ENCODE data around the gene LCLAT1. TPM values are rescaled to one million over a fixed set of nuclear protein-coding genes. Genes with fewer than 3 reads are reported as not detected.

Gene LCLAT1
- total RNA-seq, 1 donor from 2014 or later, result 29.3 TPM

DNA sequence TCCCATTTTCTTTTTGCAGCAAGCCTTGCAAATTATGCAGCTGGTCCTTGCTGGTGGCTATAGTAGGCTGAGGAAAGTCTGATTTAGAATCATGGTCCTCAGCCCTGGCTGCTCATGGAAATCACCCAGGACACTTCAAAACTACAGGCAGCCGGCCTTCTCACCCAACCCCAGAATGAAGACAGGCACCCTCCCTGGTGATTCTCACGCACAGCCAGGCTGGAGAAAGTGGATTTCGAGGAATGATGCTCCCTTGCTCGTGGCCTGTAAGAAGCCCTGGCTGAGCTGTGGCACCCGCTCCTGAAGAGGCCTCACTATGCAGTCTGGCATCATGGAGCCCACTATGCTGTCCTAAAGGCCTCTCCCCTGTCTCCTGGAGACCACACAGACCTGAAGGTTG, 202.8 kb downstream of the LCLAT1 start:
- Mint-ChIP-seq H3K27ac (no peak overlapping the region), H3K4me1 (ENCODE audit: low read depth) (peaks cover 2% of the 10 kb centered on the region), H3K4me3 (ENCODE audit: low read depth) (no peak overlapping the region), H3K27me3 (no peaks in the 10 kb centered on the region), H3K9me3 (ENCODE audit: low read depth) (no peaks in the 10 kb centered on the region), H3K36me3 (ENCODE audit: insufficient read depth) (no peaks in the 10 kb centered on the region)
- TF ChIP-seq, protein P1, sequence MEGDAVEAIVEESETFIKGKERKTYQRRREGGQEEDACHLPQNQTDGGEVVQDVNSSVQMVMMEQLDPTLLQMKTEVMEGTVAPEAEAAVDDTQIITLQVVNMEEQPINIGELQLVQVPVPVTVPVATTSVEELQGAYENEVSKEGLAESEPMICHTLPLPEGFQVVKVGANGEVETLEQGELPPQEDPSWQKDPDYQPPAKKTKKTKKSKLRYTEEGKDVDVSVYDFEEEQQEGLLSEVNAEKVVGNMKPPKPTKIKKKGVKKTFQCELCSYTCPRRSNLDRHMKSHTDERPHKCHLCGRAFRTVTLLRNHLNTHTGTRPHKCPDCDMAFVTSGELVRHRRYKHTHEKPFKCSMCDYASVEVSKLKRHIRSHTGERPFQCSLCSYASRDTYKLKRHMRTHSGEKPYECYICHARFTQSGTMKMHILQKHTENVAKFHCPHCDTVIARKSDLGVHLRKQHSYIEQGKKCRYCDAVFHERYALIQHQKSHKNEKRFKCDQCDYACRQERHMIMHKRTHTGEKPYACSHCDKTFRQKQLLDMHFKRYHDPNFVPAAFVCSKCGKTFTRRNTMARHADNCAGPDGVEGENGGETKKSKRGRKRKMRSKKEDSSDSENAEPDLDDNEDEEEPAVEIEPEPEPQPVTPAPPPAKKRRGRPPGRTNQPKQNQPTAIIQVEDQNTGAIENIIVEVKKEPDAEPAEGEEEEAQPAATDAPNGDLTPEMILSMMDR (IDR thresholded peaks at IDR 0.05; ENCODE audit: unreplicated experiment), result no peak
- DNase-seq (ENCODE audit: low spot score, unreplicated experiment), result no peak

- H3K9me3 Mint-ChIP-seq (ENCODE audit: low read depth), result no peaks in the 10 kb centered on the region
These were observed 205.3 kb downstream of the LCLAT1 start for GRCh38 chr2:30652271-30652915.

GRCh38 chr2:30653847-30654246, 206.8 kb downstream of the LCLAT1 start:
- H3K27me3 Mint-ChIP-seq, result no peaks in the 10 kb centered on the region

More at GRCh38 chr2:30652271-30652915, 205.3 kb downstream of the LCLAT1 start:
- TF ChIP-seq, protein P1 (IDR thresholded peaks at IDR 0.05; ENCODE audit: unreplicated experiment), result no peak
- peaks cover 2% of the 10 kb centered on the region for H3K4me1 Mint-ChIP-seq (ENCODE audit: low read depth)
- no peak overlapping the region for H3K27ac Mint-ChIP-seq
- no peaks in the 10 kb centered on the region for H3K36me3 Mint-ChIP-seq (ENCODE audit: insufficient read depth)
- H3K4me3 Mint-ChIP-seq (ENCODE audit: low read depth), result no peak overlapping the region
- H3K27me3 Mint-ChIP-seq, result no peaks in the 10 kb centered on the region
- DNase-seq (ENCODE audit: low spot score, unreplicated experiment), result no peak

DNA sequence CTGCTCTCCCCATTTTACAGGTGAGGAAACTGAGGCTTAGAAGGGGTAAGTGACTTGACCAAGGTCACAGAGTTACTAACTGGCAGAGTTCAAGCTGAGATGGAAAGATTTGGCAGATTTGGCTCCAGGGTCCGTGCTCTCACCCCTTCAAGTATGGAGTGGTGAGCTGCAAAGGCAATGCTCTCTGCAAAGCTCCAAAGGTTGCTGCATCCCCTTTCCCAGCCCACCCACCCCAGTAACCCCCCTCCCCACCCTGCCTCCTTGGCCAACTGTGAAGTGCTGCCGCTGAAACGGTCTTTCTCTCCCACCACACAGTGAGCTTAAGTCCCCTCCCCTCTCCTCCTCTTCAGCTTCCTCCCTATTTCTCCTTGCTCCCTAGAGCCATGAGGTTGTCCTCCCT, 207.4 kb downstream of the LCLAT1 start:
- H3K9me3 Mint-ChIP-seq (ENCODE audit: low read depth), result no peaks in the 10 kb centered on the region
- no peaks in the 10 kb centered on the region for H3K36me3 Mint-ChIP-seq (ENCODE audit: insufficient read depth)
- TF ChIP-seq, protein P1 (IDR thresholded peaks at IDR 0.05; ENCODE audit: unreplicated experiment), result no peak
- H3K4me3 Mint-ChIP-seq (ENCODE audit: low read depth), result no peak overlapping the region
- H3K27ac Mint-ChIP-seq, result no peak overlapping the region
- DNase-seq (ENCODE audit: low spot score, unreplicated experiment), result no peak
- no peaks in the 10 kb centered on the region for H3K27me3 Mint-ChIP-seq
- H3K4me1 Mint-ChIP-seq (ENCODE audit: low read depth), result peaks cover 2% of the 10 kb centered on the region

More at GRCh38 chr2:30653847-30654246, 206.8 kb downstream of the LCLAT1 start:
- TF ChIP-seq, protein P1 (IDR thresholded peaks at IDR 0.05; ENCODE audit: unreplicated experiment), result no peak
- no peak overlapping the region for H3K27ac Mint-ChIP-seq
- DNase-seq (ENCODE audit: low spot score, unreplicated experiment), result no peak
- H3K36me3 Mint-ChIP-seq (ENCODE audit: insufficient read depth), result no peaks in the 10 kb centered on the region
- no peak overlapping the region for H3K4me3 Mint-ChIP-seq (ENCODE audit: low read depth)
- H3K9me3 Mint-ChIP-seq (ENCODE audit: low read depth), result no peaks in the 10 kb centered on the region
- H3K4me1 Mint-ChIP-seq (ENCODE audit: low read depth), result peaks cover 2% of the 10 kb centered on the region

- H3K4me1 Mint-ChIP-seq (ENCODE audit: low read depth), result peaks cover 2% of the 10 kb centered on the region
- TF ChIP-seq, protein P1 (IDR thresholded peaks at IDR 0.05; ENCODE audit: unreplicated experiment), result no peak
- H3K27me3 Mint-ChIP-seq, result no peaks in the 10 kb centered on the region
- H3K4me3 Mint-ChIP-seq (ENCODE audit: low read depth), result no peak overlapping the region
- no peak overlapping the region for H3K27ac Mint-ChIP-seq
- H3K9me3 Mint-ChIP-seq (ENCODE audit: low read depth), result no peaks in the 10 kb centered on the region
- H3K36me3 Mint-ChIP-seq (ENCODE audit: insufficient read depth), result no peaks in the 10 kb centered on the region
- no peak for DNase-seq (ENCODE audit: low spot score, unreplicated experiment)
These were observed 208.2 kb downstream of the LCLAT1 start for GRCh38 chr2:30655211-30655610.

Measured in progenitor cell of endocrine pancreas (in vitro differentiated cells).